IMR-90 (cell line): ENCODE measurements around the gene BTN3A1. TPM values are rescaled to one million over a fixed set of nuclear protein-coding genes. Genes with fewer than 3 reads are reported as not detected.

Source experiments
- ATAC-seq: fragments of 200-7000 bp; cut with Tn5 transposase; 2 replicates; pipeline ENCODE4 v1.9.1; 2020; ENCODE audit warnings: low read depth, mild to moderate bottlenecking, moderate library complexity
- BruUV-seq: library from RNA; stranded (reverse); fragments of 400-500 nt; replicated peaks from 2 replicates; lab custom pipeline; 2021; lab: Mats Ljungman, UMichigan
- CTCF ChIA-PET: fragments of 300-600 bp; formaldehyde crosslinking; extraction: SDS; loops from one replicate; lab custom pipeline; 2021; ENCODE audit warnings: antibody characterized with exemption; lab: Yijun Ruan, JAX
- POLR2A ChIA-PET: fragments of 300-600 bp; sonication (Branson Sonifier 250); formaldehyde crosslinking; loops from one replicate; lab custom pipeline; 2022; ENCODE audit warnings: antibody characterized with exemption; ENCODE audit not compliant: unreplicated experiment; lab: Charles Lee
- DNase-seq: peaks from one replicate; pipeline ENCODE4 v3.0.0; 2013
- H2AFZ ChIP-seq: replicated peaks from 2 replicates; pipeline ENCODE3; 2013; ENCODE audit warnings: low read length, mild to moderate bottlenecking; ENCODE audit not compliant: poor library complexity
- H2AK5ac ChIP-seq: 2 replicates; pipeline ENCODE4 v1.6.1; 2013; ENCODE audit warnings: low read depth, low read length, inconsistent platforms
- H2AK9ac ChIP-seq: replicated peaks from 2 replicates; pipeline ENCODE3; 2013; ENCODE audit warnings: mild to moderate bottlenecking, low read depth, low read length, moderate library complexity; ENCODE audit not compliant: poor library complexity
- H2BK120ac ChIP-seq: 2 replicates; pipeline ENCODE4 v1.6.1; 2013; ENCODE audit warnings: low read depth, low read length, inconsistent platforms
- H2BK15ac ChIP-seq: 3 replicates; pipeline ENCODE4 v1.6.1; 2013; ENCODE audit warnings: low read depth, low read length, inconsistent platforms
- H2BK20ac ChIP-seq: 2 replicates; pipeline ENCODE4 v1.6.1; 2013; ENCODE audit warnings: low read depth, mild to moderate bottlenecking, inconsistent platforms, low read length, moderate library complexity
- H2BK5ac ChIP-seq: 2 replicates; pipeline ENCODE4 v1.6.1; 2013; ENCODE audit warnings: mild to moderate bottlenecking, low read depth, low read length, inconsistent platforms; ENCODE audit not compliant: poor library complexity, severe bottlenecking
- H3K14ac ChIP-seq: replicated peaks from 2 replicates; pipeline ENCODE4 v1.6.1; 2013; ENCODE audit warnings: low read depth, low read length, inconsistent platforms
- H3K18ac ChIP-seq: 2 replicates; pipeline ENCODE4 v1.6.1; 2013; ENCODE audit warnings: low read depth, low read length, control low read depth
- H3K23ac ChIP-seq: 2 replicates; pipeline ENCODE4 v1.6.1; 2013; ENCODE audit warnings: low read depth, low read length, inconsistent platforms
- H3K27ac ChIP-seq: 2 replicates; pipeline ENCODE4 v1.5.1; 2013; ENCODE audit warnings: mild to moderate bottlenecking, control low read depth, low read length; ENCODE audit not compliant: insufficient read depth
- H3K27me3 ChIP-seq: 2 replicates; pipeline ENCODE4 v1.6.1; 2013; ENCODE audit warnings: low read length; ENCODE audit not compliant: control insufficient read depth, insufficient read depth
- H3K36me3 ChIP-seq: 2 replicates; pipeline ENCODE4 v1.6.1; 2013; ENCODE audit warnings: low read length, mixed read lengths; ENCODE audit not compliant: control insufficient read depth, insufficient read depth
- H3K4ac ChIP-seq: 2 replicates; pipeline ENCODE4 v1.6.1; 2013; ENCODE audit warnings: low read depth, low read length, inconsistent platforms
- H3K4me1 ChIP-seq: 2 replicates; pipeline ENCODE4 v1.6.1; 2013; ENCODE audit warnings: low read length, mixed read lengths; ENCODE audit not compliant: control insufficient read depth, insufficient read depth
- H3K4me2 ChIP-seq: 2 replicates; pipeline ENCODE4 v1.6.1; 2013; ENCODE audit warnings: low read depth, mild to moderate bottlenecking, control low read depth, low read length, moderate library complexity
- H3K4me3 ChIP-seq: 2 replicates; pipeline ENCODE4 v1.5.1; 2013; ENCODE audit warnings: low read depth, mild to moderate bottlenecking, control low read depth, low read length, moderate library complexity; ENCODE audit not compliant: insufficient read depth
- H3K56ac ChIP-seq: 2 replicates; pipeline ENCODE4 v1.6.1; 2013; ENCODE audit warnings: low read length, inconsistent platforms; ENCODE audit not compliant: insufficient read depth; ENCODE audit errors: extremely low read depth
- H3K79me1 ChIP-seq, 2 experiments: 2 replicates each; pipeline ENCODE4 v1.6.1; 2013; ENCODE audit warnings: low read length in 2 of 2, inconsistent platforms in 1 of 2, low read depth in 1 of 2
- H3K9ac ChIP-seq: 2 replicates; pipeline ENCODE4 v1.6.1; 2013; ENCODE audit warnings: low read depth, low read length, control low read depth
- H3K9me1 ChIP-seq: 2 replicates; pipeline ENCODE4 v1.6.1; 2013; ENCODE audit warnings: low read length, inconsistent platforms; ENCODE audit not compliant: insufficient read depth
- H3K9me3 ChIP-seq: 2 replicates; pipeline ENCODE4 v1.6.1; 2013; ENCODE audit warnings: low read length; ENCODE audit not compliant: control insufficient read depth, insufficient read depth
- H4K20me1 ChIP-seq: 2 replicates; pipeline ENCODE4 v1.6.1; 2013; ENCODE audit warnings: low read length, inconsistent platforms; ENCODE audit not compliant: insufficient read depth
- H4K5ac ChIP-seq: 2 replicates; pipeline ENCODE4 v1.6.1; 2013; ENCODE audit warnings: mild to moderate bottlenecking, low read depth, low read length, control low read depth
- H4K8ac ChIP-seq, 2 experiments: 2 replicates each; pipeline ENCODE4 v1.6.1; 2013; ENCODE audit warnings: low read depth in 2 of 2, low read length in 2 of 2, control low read depth in 1 of 2, inconsistent platforms in 1 of 2
- H4K91ac ChIP-seq: 2 replicates; pipeline ENCODE4 v1.6.1; 2013; ENCODE audit warnings: low read depth, low read length, inconsistent platforms; ENCODE audit not compliant: insufficient read depth
- BHLHE40 ChIP-seq: fragments of 150-350 bp; IDR thresholded peaks from 2 replicates; pipeline ENCODE4 v1.6.1; 2016; ENCODE audit warnings: mild to moderate bottlenecking, low read depth, low read length
- CEBPB ChIP-seq: IDR thresholded peaks from 2 replicates; pipeline ENCODE4 v1.6.1; 2012; ENCODE audit warnings: low read depth, low read length, improper control_type of control experiment
- CHD1 ChIP-seq: IDR thresholded peaks from 2 replicates; pipeline ENCODE4 v1.6.1; 2012; ENCODE audit warnings: low read depth, low read length, improper control_type of control experiment
- MXI1 ChIP-seq: IDR thresholded peaks from 2 replicates; pipeline ENCODE4 v1.6.1; 2012; ENCODE audit warnings: low read depth, mild to moderate bottlenecking, low read length, moderate library complexity, borderline replicate concordance
- RCOR1 ChIP-seq: IDR thresholded peaks from 2 replicates; pipeline ENCODE4 v1.6.1; 2012; ENCODE audit warnings: mild to moderate bottlenecking, low read length, improper control_type of control experiment; ENCODE audit not compliant: insufficient replicate concordance
- WGBS, 2 experiments: methylation state at CpG; one replicate each; pipeline versions ENCODE4 v1.1.5 to v1.1.7; 2013; ENCODE audit warnings: missing lambda C conversion rate in 2 of 2; ENCODE audit not compliant: insufficient read length in 1 of 2; ENCODE audit errors: extremely low coverage in 2 of 2; 5-methylcytosine and 5-hydroxymethylcytosine counted together
- dilution Hi-C: fragments of 300-500 bp; cut with HindIII; formaldehyde crosslinking; loops from one replicate; pipeline ENCODE4 v1.14.3; 2018; ENCODE audit warnings: low sequenced_read_pairs; ENCODE audit not compliant: unreplicated experiment
- in situ Hi-C: fragments of 300-500 bp; cut with MboI; formaldehyde crosslinking; loops from 3 replicates; pipeline ENCODE4 v1.14.3; 2019; ENCODE audit warnings: low sequenced_read_pairs, inconsistent platforms, mixed read lengths
- intact Hi-C: fragments of 100-400 bp; cut with micrococcal nuclease; formaldehyde crosslinking; loops from 2 replicates; pipeline ENCODE4 v1.10.0; 2022
- polyA plus RNA-seq, 3 experiments: library from polyadenylated mRNA; depleted of rRNA; stranded (reverse); fragments of >200 nt; gene quantifications; 2 replicates each; pipeline ENCODE4 v1.2.3, GENCODE V29; 2012; ENCODE audit warnings: low replicate concordance in 1 of 3
- total RNA-seq: library from RNA; depleted of rRNA; stranded (reverse); fragments of >200 nt; gene quantifications from 2 replicates; pipeline ENCODE4 v1.2.3, GENCODE V29; 2012

Gene BTN3A1
- total and polyA plus RNA-seq, 2 of the 4 experiments (the other 2 are of a cell fraction) = 14.4 to 16.5 TPM

DNA sequence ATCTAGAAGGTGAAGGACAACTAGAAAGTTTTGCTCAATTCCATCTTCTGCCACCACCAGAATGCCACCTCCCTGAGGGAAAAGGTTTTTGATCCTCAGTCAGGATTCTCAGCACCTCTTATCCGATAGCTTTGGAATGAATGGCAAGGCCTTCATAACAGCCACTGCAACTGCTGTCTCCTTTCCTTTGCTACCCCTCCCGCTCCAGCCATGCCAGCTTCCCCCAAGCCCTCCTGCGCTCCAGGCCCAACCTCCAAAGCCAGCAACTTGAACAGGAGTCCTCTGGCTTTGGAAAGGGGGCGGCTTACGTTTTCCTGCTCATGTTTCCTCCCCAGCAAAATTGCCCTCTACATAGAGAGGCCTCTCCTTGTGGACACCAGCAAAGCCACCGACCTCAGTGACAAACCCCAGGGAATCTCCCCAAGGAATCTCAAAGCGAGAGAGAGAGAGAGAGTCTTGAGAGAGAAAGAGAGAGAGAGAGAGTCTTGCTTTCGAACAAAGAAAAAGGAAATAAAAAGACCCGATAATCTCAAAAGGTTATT lies 55.3 kb downstream of the BTN3A1 start:
- ChIA-PET CTCF (no interaction called here), POLR2A (no interaction called here)
- Histone ChIP-seq H4K5ac (peak overlapping the region; percentile 86), H4K20me1 (peaks cover 15% of the 10 kb centered on the region; the same call in 1 of the 2 replicates), H3K56ac (peak overlapping the region; percentile 90), H3K79me1 (peaks cover 29 to 50% of the 10 kb centered on the region in 2 experiments), H3K4me2 (peak overlapping the region; percentile 85), H3K23ac (peak overlapping the region; percentile 71), H3K4me1 (peaks cover 13% of the 10 kb centered on the region), H2AK5ac (peak overlapping the region; percentile 84; the same call in 1 of the 2 replicates), H3K36me3 (peaks cover 22% of the 10 kb centered on the region), H3K4ac (peak overlapping the region; percentile 96), H3K9ac (peak overlapping the region; percentile 78), H2AFZ (peak overlapping the region; percentile 91), H2AK9ac (peak overlapping the region; percentile 94), H3K27me3 (no peaks in the 10 kb centered on the region), H3K4me3 (peak overlapping the region; percentile 24; the same call in 1 of the 2 replicates), H3K18ac (peak overlapping the region; percentile 78), H2BK5ac (peak overlapping the region; percentile 82), H2BK20ac (peak overlapping the region; percentile 74), H4K8ac (peak overlapping the region; percentile 94 to 98), H4K91ac (peak overlapping the region; percentile 87), H2BK15ac (peak overlapping the region; percentile 90; the same call in 1 of the 3 replicates), H3K9me1 (peaks cover 33% of the 10 kb centered on the region), H2BK120ac (peak overlapping the region; percentile 92), H3K14ac (peak overlapping the region; percentile 92), H3K27ac (peak overlapping the region; percentile 87), H3K9me3 (no peaks in the 10 kb centered on the region)
- WGBS, 2 experiments = no CpG with 5 or more reads among the region's 9 CpGs
- no peak for TF ChIP-seq CEBPB
- no peak for TF ChIP-seq BHLHE40
- no peak for TF ChIP-seq RCOR1
- no peak for TF ChIP-seq CHD1
- TF ChIP-seq MXI1 = no peak
- no TSS peak for BruUV-seq
- ATAC-seq (peak; percentile 48), DNase-seq (no peak)
- dilution Hi-C loops = no loop called here
- in situ Hi-C loops = no loop called here
- intact Hi-C loops = loop anchor here (5.0 kb wide), 1 partner anchor 80 kb away; the partner anchor contains the start of gene HMGN4
